Measurements from ENCODE around the gene SIK3.

Gene SIK3

DNA sequence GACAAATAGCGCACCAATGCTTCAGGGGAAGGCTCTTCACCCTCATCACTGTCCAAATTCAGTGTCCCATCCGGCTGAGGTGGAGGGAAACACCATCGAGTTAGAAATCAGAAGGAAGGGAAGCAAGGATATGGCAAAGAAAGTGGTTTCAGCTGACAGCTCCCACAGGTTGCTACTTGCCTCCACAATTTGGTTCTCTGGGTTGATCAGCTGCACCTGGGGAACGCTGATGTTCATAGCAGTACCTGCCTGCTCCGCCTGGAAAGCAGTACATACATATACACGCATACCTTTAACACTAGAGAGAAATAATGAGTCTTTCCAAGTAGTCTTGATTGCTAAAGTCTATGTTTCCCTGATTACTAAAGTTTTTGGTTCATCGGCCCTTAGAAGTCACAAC is 223.0 kb downstream of the SIK3 start:
- H3K27ac ChIP-seq, result no peak overlapping the region

GRCh38 chr11:116874251-116874650 is 224.0 kb downstream of the SIK3 start:
- H3K27ac ChIP-seq, result no peak overlapping the region
- peaks cover 74% of the 10 kb centered on the region for H3K36me3 ChIP-seq

More for the DNA sequence above, 223.0 kb downstream of the SIK3 start:
- TF ChIP-seq CTCF (IDR thresholded peaks at IDR 0.05), result no peak
- Histone ChIP-seq H3K9me3 (no peaks in the 10 kb centered on the region), H3K36me3 (peaks cover 65% of the 10 kb centered on the region), H3K27me3 (no peaks in the 10 kb centered on the region), H3K4me3 (ENCODE audit: low read depth in 1 of 2, low read length in 1 of 2) (no peak overlapping the region), H3K4me1 (ENCODE audit: control insufficient read depth in 1 of 2, insufficient read depth in 1 of 2, low read depth in 1 of 2, low read length in 1 of 2) (no peaks in the 10 kb centered on the region)

DNA sequence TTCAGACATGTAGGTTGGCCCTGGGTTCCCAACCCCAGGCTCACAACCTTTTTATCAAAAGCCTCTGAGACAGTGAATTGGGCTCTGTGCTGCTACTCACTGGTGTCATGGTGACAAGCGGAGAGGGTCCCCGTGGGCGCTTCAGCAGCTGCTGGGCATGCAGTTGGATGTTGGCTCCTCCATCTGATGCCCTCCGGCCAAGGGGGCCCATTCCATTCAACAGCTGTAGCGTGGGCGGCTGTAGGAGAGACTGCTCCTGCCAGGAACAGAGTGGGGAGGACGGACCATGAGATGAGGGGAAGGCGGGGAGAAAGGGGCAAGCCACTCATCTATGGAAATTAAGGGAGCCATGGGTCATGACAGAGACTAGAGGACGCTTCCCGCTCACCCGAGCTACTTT is 224.8 kb downstream of the SIK3 start:
- H3K27me3 ChIP-seq, result no peaks in the 10 kb centered on the region
- H3K4me1 ChIP-seq (ENCODE audit: control insufficient read depth in 1 of 2, insufficient read depth in 1 of 2, low read depth in 1 of 2, low read length in 1 of 2), result no peaks in the 10 kb centered on the region
- no peak overlapping the region for H3K4me3 ChIP-seq (ENCODE audit: low read depth in 1 of 2, low read length in 1 of 2)
- H3K27ac ChIP-seq, result no peak overlapping the region
- no peaks in the 10 kb centered on the region for H3K9me3 ChIP-seq
- peaks cover 83% of the 10 kb centered on the region for H3K36me3 ChIP-seq
- TF ChIP-seq CTCF (IDR thresholded peaks at IDR 0.05), result no peak

More at GRCh38 chr11:116874251-116874650, 224.0 kb downstream of the SIK3 start:
- H3K4me1 ChIP-seq (ENCODE audit: control insufficient read depth in 1 of 2, insufficient read depth in 1 of 2, low read depth in 1 of 2, low read length in 1 of 2), result no peaks in the 10 kb centered on the region
- no peaks in the 10 kb centered on the region for H3K27me3 ChIP-seq
- no peak overlapping the region for H3K4me3 ChIP-seq (ENCODE audit: low read depth in 1 of 2, low read length in 1 of 2)
- TF ChIP-seq CTCF (IDR thresholded peaks at IDR 0.05), result no peak
- H3K9me3 ChIP-seq, result no peaks in the 10 kb centered on the region

GRCh38 chr11:116871248-116871647 is 227.0 kb downstream of the SIK3 start:
- no peaks in the 10 kb centered on the region for H3K27me3 ChIP-seq
- H3K4me1 ChIP-seq (ENCODE audit: control insufficient read depth in 1 of 2, insufficient read depth in 1 of 2, low read depth in 1 of 2, low read length in 1 of 2), result no peaks in the 10 kb centered on the region
- no peak for TF ChIP-seq CTCF (IDR thresholded peaks at IDR 0.05)
- no peak overlapping the region for H3K4me3 ChIP-seq (ENCODE audit: low read depth in 1 of 2, low read length in 1 of 2)
- H3K27ac ChIP-seq, result no peak overlapping the region
- H3K9me3 ChIP-seq, result no peaks in the 10 kb centered on the region
- H3K36me3 ChIP-seq, result peaks cover 100% of the 10 kb centered on the region

DNA sequence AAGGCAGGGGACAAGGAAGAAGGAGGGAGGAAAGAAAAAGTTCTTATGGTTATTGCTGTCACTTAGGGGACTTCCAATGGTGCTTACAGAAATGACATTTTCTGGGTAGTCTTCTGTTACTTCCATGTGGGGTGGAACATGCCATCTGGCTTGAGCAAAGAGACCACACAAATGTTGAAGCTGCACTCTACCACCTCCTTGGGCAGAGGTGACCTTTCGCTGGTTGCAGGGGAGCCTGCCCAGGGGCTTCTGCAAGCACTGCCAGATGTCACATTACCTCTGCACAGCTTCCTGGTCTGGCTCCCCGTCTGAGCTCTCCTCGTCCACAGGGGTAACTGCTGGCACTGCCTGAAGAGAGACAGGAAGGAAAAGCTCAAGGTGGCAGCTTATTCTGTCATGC is 228.2 kb downstream of the SIK3 start:
- peaks cover 100% of the 10 kb centered on the region for H3K36me3 ChIP-seq
- H3K27me3 ChIP-seq, result no peaks in the 10 kb centered on the region
- no peaks in the 10 kb centered on the region for H3K4me1 ChIP-seq (ENCODE audit: control insufficient read depth in 1 of 2, insufficient read depth in 1 of 2, low read depth in 1 of 2, low read length in 1 of 2)
- no peak overlapping the region for H3K4me3 ChIP-seq (ENCODE audit: low read depth in 1 of 2, low read length in 1 of 2)
- no peak overlapping the region for H3K27ac ChIP-seq
- no peaks in the 10 kb centered on the region for H3K9me3 ChIP-seq
- no peak for TF ChIP-seq CTCF (IDR thresholded peaks at IDR 0.05)

DNA sequence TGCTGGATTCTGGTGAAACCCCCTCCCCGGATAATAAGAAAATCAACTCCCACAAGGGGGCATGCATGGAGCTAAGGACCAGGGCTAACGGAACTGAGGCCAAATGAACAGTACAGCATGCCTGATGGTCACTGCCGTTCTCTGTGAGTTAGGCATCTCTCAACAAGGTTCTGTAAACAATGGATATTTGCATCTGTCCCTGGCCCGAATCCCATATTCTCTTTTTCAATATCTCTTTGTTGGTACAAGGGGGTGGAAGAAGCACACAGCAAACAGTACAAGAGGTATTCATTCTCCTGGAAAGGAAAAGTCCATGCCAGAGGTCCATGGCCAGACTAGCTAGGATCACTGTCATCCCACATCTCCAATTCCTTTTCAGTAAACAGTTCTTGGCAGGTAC is 228.6 kb downstream of the SIK3 start:
- Histone ChIP-seq H3K27ac (no peak overlapping the region), H3K4me3 (ENCODE audit: low read depth in 1 of 2, low read length in 1 of 2) (no peak overlapping the region), H3K4me1 (ENCODE audit: control insufficient read depth in 1 of 2, insufficient read depth in 1 of 2, low read depth in 1 of 2, low read length in 1 of 2) (no peaks in the 10 kb centered on the region), H3K9me3 (no peaks in the 10 kb centered on the region), H3K36me3 (peaks cover 100% of the 10 kb centered on the region), H3K27me3 (no peaks in the 10 kb centered on the region)
- TF ChIP-seq CTCF (IDR thresholded peaks at IDR 0.05), result no peak
